Parathyroid adenoma (tissue), 2 donors: ENCODE measurements around the gene SLPI.
A peak's percentile ranks its signal among the peaks of the same experiment; 100 is the strongest.

Experiments used
- H2AFZ ChIP-seq: fragments of 300-600 bp; sonication (generic); one replicate; pipeline ENCODE4 v1.7.0; 2017; ENCODE audit warnings: antibody characterized with exemption, mild to moderate bottlenecking
- H3K27ac ChIP-seq: fragments of 300-600 bp; sonication (generic); one replicate; pipeline ENCODE4 v1.7.0; 2017
- H3K27me3 ChIP-seq: fragments of 300-600 bp; sonication (generic); one replicate; pipeline ENCODE4 v1.7.0; 2017; ENCODE audit warnings: low read length; ENCODE audit not compliant: control insufficient read depth, insufficient read depth
- H3K36me3 ChIP-seq: fragments of 300-600 bp; sonication (generic); one replicate; pipeline ENCODE4 v1.7.0; 2017; ENCODE audit warnings: low read length; ENCODE audit not compliant: control insufficient read depth, insufficient read depth
- H3K4me1 ChIP-seq: fragments of 300-600 bp; sonication (generic); one replicate; pipeline ENCODE4 v1.7.0; 2017; ENCODE audit warnings: control low read depth
- H3K4me2 ChIP-seq: fragments of 300-600 bp; sonication (generic); one replicate; pipeline ENCODE4 v1.7.0; 2017; ENCODE audit warnings: low read length
- H3K4me3 ChIP-seq: fragments of 300-600 bp; sonication (generic); one replicate; pipeline ENCODE4 v1.7.0; 2017; ENCODE audit warnings: low read depth, low read length
- H3K79me2 ChIP-seq: fragments of 300-600 bp; sonication (generic); one replicate; pipeline ENCODE4 v1.7.0; 2017; ENCODE audit warnings: control low read depth
- H3K9ac ChIP-seq: fragments of 300-600 bp; sonication (generic); one replicate; pipeline ENCODE4 v1.7.0; 2017; ENCODE audit warnings: mild to moderate bottlenecking
- H3K9me3 ChIP-seq: fragments of 300-600 bp; sonication (generic); one replicate; pipeline ENCODE4 v1.7.0; 2017; ENCODE audit warnings: low read length; ENCODE audit not compliant: control insufficient read depth
- TF ChIP-seq, protein P1 (sequence below): fragments of 300-600 bp; sonication (generic); IDR thresholded peaks from one replicate; pipeline ENCODE4 v1.7.0; 2017; ENCODE audit warnings: antibody characterized with exemption, mild to moderate bottlenecking
- donor health status: primary hyperparathyroidism.

Gene SLPI

DNA sequence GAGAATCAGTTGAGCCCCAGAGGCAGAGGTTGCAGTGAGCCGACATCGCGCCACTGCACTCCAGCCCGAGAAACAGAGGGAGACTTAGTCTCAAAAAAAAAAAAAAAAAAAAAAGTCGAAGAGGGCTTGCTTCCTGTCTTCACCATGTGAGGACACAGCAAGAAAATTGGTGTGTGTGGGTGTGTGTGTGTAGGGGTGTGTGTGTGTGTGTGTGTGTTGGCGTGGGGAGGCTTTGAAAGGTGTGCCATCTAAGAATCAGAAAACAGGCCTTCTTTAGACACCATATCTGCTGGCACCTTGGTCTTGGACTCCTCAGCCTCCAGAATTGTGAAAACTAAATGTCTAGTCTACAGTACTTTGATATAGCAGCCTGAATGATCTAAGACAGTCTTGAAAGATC is 45.4 kb upstream of the SLPI start:
- TF ChIP-seq, protein P1, sequence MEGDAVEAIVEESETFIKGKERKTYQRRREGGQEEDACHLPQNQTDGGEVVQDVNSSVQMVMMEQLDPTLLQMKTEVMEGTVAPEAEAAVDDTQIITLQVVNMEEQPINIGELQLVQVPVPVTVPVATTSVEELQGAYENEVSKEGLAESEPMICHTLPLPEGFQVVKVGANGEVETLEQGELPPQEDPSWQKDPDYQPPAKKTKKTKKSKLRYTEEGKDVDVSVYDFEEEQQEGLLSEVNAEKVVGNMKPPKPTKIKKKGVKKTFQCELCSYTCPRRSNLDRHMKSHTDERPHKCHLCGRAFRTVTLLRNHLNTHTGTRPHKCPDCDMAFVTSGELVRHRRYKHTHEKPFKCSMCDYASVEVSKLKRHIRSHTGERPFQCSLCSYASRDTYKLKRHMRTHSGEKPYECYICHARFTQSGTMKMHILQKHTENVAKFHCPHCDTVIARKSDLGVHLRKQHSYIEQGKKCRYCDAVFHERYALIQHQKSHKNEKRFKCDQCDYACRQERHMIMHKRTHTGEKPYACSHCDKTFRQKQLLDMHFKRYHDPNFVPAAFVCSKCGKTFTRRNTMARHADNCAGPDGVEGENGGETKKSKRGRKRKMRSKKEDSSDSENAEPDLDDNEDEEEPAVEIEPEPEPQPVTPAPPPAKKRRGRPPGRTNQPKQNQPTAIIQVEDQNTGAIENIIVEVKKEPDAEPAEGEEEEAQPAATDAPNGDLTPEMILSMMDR = no peak
- Histone ChIP-seq H2AFZ (no peak overlapping the region), H3K27ac (no peak overlapping the region), H3K4me1 (no peaks in the 10 kb centered on the region), H3K9me3 (no peaks in the 10 kb centered on the region), H3K27me3 (no peaks in the 10 kb centered on the region), H3K79me2 (no peaks in the 10 kb centered on the region), H3K36me3 (no peaks in the 10 kb centered on the region), H3K4me3 (no peak overlapping the region), H3K9ac (no peak overlapping the region), H3K4me2 (no peak overlapping the region)

DNA sequence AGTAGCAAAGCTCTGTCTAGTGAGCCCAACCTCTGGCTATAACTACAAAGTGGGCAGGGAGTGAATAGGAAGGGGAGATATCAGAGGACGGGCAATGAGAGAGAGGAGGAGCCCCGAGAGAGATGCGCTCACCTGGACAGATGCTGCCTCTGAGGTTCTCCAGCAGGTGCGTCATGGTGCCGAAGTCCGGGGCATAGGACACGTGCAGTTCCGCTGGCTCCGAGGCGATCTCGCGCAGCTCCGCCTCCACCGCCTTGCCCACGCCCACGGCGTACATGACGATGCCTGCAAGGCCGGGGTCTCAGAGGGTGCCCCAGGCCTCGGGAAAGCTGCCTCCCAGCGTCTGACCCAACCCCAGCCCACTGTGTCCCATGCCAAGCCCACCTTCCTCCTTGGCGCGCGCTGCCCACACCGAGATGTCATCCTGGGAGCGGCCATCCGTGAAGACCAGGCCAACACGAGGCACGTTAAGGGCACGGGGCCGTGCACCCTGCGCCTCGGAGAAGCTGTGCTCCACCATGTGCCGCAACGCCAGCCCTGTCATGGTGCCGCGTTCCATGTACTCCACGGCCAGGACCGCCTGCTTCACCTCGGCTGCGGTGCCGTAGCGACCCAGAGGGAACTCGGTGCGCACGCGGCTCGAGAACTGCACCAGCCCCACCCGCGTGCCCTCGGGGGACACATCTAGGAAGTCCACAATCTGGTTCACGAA is 43.6 kb upstream of the SLPI start:
- no peaks in the 10 kb centered on the region for H3K4me1 ChIP-seq
- H3K9ac ChIP-seq = no peak overlapping the region
- no peak overlapping the region for H2AFZ ChIP-seq
- no peak overlapping the region for H3K27ac ChIP-seq
- H3K4me2 ChIP-seq = no peak overlapping the region
- H3K79me2 ChIP-seq = no peaks in the 10 kb centered on the region
- no peaks in the 10 kb centered on the region for H3K36me3 ChIP-seq
- no peaks in the 10 kb centered on the region for H3K27me3 ChIP-seq
- TF ChIP-seq, protein P1 = no peak
- H3K4me3 ChIP-seq = no peak overlapping the region
- H3K9me3 ChIP-seq = no peaks in the 10 kb centered on the region

DNA sequence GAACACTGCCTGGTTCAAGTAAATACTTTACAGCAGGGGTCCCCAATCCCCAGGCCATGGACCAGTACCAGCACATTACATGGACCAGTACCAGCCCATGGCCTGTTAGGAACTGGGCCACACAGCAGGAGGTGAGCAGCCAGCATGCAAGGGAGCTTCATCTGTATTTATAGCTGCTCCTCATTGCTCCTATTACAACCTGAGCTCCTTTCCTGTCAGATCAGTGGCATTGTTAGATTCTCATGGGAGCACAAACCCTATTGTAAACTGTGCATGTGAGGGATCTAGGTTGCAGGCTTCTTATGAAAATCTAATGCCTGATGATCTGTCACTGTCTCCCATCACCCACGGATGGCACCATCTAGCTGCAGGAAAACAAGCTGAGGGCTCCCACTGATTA is 40.3 kb upstream of the SLPI start:
- Histone ChIP-seq H3K27me3 (no peaks in the 10 kb centered on the region), H2AFZ (no peak overlapping the region), H3K36me3 (no peaks in the 10 kb centered on the region), H3K4me2 (no peak overlapping the region), H3K27ac (no peak overlapping the region), H3K9ac (no peak overlapping the region), H3K9me3 (no peaks in the 10 kb centered on the region), H3K4me3 (no peak overlapping the region), H3K79me2 (no peaks in the 10 kb centered on the region), H3K4me1 (no peaks in the 10 kb centered on the region)
- TF ChIP-seq, protein P1 = no peak

DNA sequence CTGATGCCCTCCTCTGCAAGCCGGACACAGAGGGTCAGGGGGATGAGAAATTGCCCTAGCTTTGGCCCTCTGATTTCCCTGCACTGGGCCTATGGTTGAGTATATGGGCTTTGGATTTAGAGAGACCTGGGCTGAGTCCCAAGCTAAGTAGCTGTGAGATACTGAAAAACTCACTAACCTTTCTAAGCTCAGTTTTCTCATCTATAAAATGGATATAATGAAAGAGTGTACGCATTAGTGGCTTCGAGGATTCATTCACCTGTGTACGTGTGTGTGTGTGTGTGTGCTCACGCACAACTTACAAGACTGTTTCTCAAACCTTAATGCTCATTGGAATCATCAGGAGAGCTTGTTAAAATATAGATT is 39.6 kb upstream of the SLPI start:
- Histone ChIP-seq H3K4me3 (peak overlapping the region; percentile 52), H3K79me2 (no peaks in the 10 kb centered on the region)

More for the DNA sequence above, 39.6 kb upstream of the SLPI start:
- no peaks in the 10 kb centered on the region for H3K9me3 ChIP-seq
- no peaks in the 10 kb centered on the region for H3K27me3 ChIP-seq
- no peak overlapping the region for H3K27ac ChIP-seq
- peak overlapping the region; percentile 76 for H2AFZ ChIP-seq
- no peaks in the 10 kb centered on the region for H3K36me3 ChIP-seq
- H3K4me2 ChIP-seq = no peak overlapping the region
- no peaks in the 10 kb centered on the region for H3K4me1 ChIP-seq
- TF ChIP-seq, protein P1 = no peak
- H3K9ac ChIP-seq = peak overlapping the region; percentile 14
